GM23248 (cell line): Measurements from ENCODE around the gene CRISPLD2. TPM values are rescaled to one million over a fixed set of nuclear protein-coding genes. Genes with fewer than 3 reads are reported as not detected.

Experiments used
- DNase-seq: peaks from one replicate; pipeline ENCODE4 v3.0.0-alpha.2; 2015
- H2AFZ ChIP-seq: fragments of 200-600 bp; sonication (generic); 2 replicates; pipeline ENCODE4 v1.6.1; 2016; ENCODE audit warnings: antibody characterized with exemption
- H3F3A ChIP-seq: fragments of 200-600 bp; sonication (generic); 2 replicates; pipeline ENCODE4 v1.6.1; 2016; ENCODE audit warnings: mild to moderate bottlenecking, antibody characterized with exemption, mixed run types; ENCODE audit not compliant: insufficient read depth
- H3K27ac ChIP-seq: fragments of 200-600 bp; sonication (generic); 2 replicates; pipeline ENCODE4 v1.5.1; 2016; ENCODE audit warnings: mild to moderate bottlenecking
- H3K27me3 ChIP-seq: fragments of 200-600 bp; sonication (generic); replicated peaks from 2 replicates; pipeline ENCODE4 v1.6.1; 2016; ENCODE audit warnings: mild to moderate bottlenecking; ENCODE audit not compliant: insufficient read depth
- H3K36me3 ChIP-seq: fragments of 200-600 bp; sonication (generic); 2 replicates; pipeline ENCODE4 v1.6.1; 2016; ENCODE audit warnings: low read depth, mild to moderate bottlenecking
- H3K4me1 ChIP-seq: fragments of 200-600 bp; sonication (generic); 2 replicates; pipeline ENCODE4 v1.6.1; 2016; ENCODE audit warnings: mild to moderate bottlenecking; ENCODE audit not compliant: insufficient read depth
- H3K4me2 ChIP-seq: fragments of 200-600 bp; sonication (generic); one replicate; pipeline ENCODE4 v1.6.1; 2016; ENCODE audit warnings: mild to moderate bottlenecking; ENCODE audit not compliant: unreplicated experiment
- H3K4me3 ChIP-seq: fragments of 200-600 bp; sonication (generic); 2 replicates; pipeline ENCODE4 v1.5.1; 2016; ENCODE audit warnings: mild to moderate bottlenecking
- H3K79me2 ChIP-seq: fragments of 200-600 bp; sonication (generic); 2 replicates; pipeline ENCODE4 v1.6.1; 2016; ENCODE audit warnings: mild to moderate bottlenecking; ENCODE audit not compliant: insufficient read depth
- H3K9ac ChIP-seq: fragments of 200-600 bp; sonication (generic); 2 replicates; pipeline ENCODE4 v1.6.1; 2016; ENCODE audit warnings: mild to moderate bottlenecking
- H3K9me2 ChIP-seq: fragments of 200-600 bp; sonication (generic); 2 replicates; pipeline ENCODE4 v1.6.1; 2016; ENCODE audit warnings: mixed run types, mild to moderate bottlenecking, moderate library complexity; ENCODE audit not compliant: insufficient read depth
- H3K9me3 ChIP-seq: fragments of 200-600 bp; sonication (generic); one replicate; pipeline ENCODE4 v1.6.1; 2017; ENCODE audit warnings: low read depth
- H4K20me1 ChIP-seq: fragments of 200-600 bp; sonication (generic); 2 replicates; pipeline ENCODE4 v1.6.0; 2016; ENCODE audit not compliant: insufficient read depth
- EZH2 ChIP-seq: fragments of 200-600 bp; sonication (generic); IDR thresholded peaks from 2 replicates; pipeline ENCODE4 v1.6.1; 2018; ENCODE audit warnings: antibody characterized with exemption, mild to moderate bottlenecking; ENCODE audit not compliant: insufficient read depth, poor library complexity, severe bottlenecking
- EZH2phosphoT487 ChIP-seq: fragments of 200-600 bp; sonication (generic); IDR thresholded peaks from 2 replicates; pipeline ENCODE4 v1.6.1; 2018; ENCODE audit warnings: antibody characterized with exemption, moderate library complexity, mild to moderate bottlenecking, low read depth; ENCODE audit not compliant: insufficient read depth
- WGBS, 2 experiments: methylation state at CpG; one replicate each; pipeline ENCODE4 v1.1.6; 2015 to 2017; ENCODE audit warnings: low lambda C conversion rate in 2 of 2, low coverage in 1 of 2; ENCODE audit errors: missing lambda C conversion rate in 2 of 2; 5-methylcytosine and 5-hydroxymethylcytosine counted together
- in situ Hi-C: fragments of 300-500 bp; cut with MboI; formaldehyde crosslinking; loops from 2 replicates; pipeline ENCODE4 v1.15.0; 2020
- polyA plus RNA-seq: library from polyadenylated mRNA; unstranded; fragments of >200 nt; fragmentation: Nextera tagmentation; extraction: Ambion mirVana; gene quantifications from 2 replicates; pipeline ENCODE4 v1.2.1, GENCODE V29; 2016
- total RNA-seq: library from RNA; depleted of rRNA; stranded (reverse); fragments of >200 nt; shearing (Covaris generic); gene quantifications from 2 replicates; pipeline ENCODE4 v1.2.3, GENCODE V29; 2014

CRISPLD2 gene
- total and polyA plus RNA-seq, 2 experiments from 2014 or later, result 21.5 to 36.3 TPM

DNA sequence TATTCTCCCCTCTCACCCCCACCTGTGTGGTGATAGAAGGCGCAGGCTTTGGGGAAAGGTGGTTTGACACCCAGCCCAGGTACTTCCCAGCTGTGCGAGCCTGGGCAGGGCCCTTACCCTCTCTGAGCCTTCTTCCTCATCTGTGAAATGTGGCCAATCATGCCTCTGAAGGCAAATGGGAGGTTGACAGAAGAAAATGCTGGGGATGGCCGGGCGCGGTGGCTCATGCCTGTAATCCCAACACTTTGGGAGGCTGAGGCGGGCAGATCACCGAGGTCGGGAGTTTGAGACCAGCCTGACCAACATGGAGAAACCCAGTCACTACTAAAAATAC, 43.7 kb downstream of the CRISPLD2 start:
- no peaks in the 10 kb centered on the region for H3K79me2 ChIP-seq
- no peak for DNase-seq
- H3K4me1 ChIP-seq, result no peaks in the 10 kb centered on the region
- H3K9ac ChIP-seq, result no peak overlapping the region
- no peaks in the 10 kb centered on the region for H4K20me1 ChIP-seq
- H3K4me3 ChIP-seq, result no peak overlapping the region
- no peaks in the 10 kb centered on the region for H3K27me3 ChIP-seq
- TF ChIP-seq EZH2 (no peak), EZH2phosphoT487 (no peak)
- H3K36me3 ChIP-seq, result peaks cover 4% of the 10 kb centered on the region; the same call in 1 of the 2 replicates
- no peak overlapping the region for H3K4me2 ChIP-seq
- no peak overlapping the region for H3K27ac ChIP-seq
- in situ Hi-C loops, result no loop called here
- H3F3A ChIP-seq, result no peaks in the 10 kb centered on the region
- H3K9me3 ChIP-seq, result no peaks in the 10 kb centered on the region
- WGBS, 2 experiments, result 93 to 96% methylated on average over 6 to 8 of the region's 8 CpGs
- H2AFZ ChIP-seq, result no peak overlapping the region
- H3K9me2 ChIP-seq, result no peaks in the 10 kb centered on the region

DNA sequence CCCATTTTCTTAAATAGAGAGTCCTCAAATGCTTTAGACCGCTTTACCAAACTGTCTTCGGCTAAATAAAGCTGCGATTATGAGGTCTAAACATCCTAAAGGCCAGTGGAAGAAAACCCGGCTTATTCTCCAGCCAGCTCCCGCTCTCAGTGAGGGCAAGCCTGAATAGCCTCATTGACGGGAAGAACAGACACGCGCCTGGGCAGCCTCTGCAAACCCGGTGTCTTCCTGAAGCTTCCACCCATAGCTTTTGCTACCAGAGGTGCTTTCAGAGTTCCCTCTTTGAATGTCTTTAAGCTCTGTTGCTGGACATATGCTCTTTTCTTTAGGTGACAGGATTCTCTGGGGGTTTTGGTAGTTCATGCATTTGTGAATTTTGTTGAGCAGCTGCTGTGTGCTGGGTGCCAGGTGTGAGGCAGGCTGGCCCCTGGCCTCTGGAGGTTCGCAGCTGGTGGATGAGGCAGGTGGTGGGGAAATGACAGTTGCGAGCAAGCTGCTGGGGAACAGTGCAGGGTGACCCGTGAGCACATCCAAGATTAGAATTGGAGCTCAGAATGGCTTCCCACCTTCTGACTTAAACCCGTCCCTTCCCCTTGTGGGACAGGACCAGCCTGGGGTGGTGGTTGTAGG, 44.7 kb downstream of the CRISPLD2 start:
- no peaks in the 10 kb centered on the region for H3K9me2 ChIP-seq
- H2AFZ ChIP-seq, result no peak overlapping the region
- H4K20me1 ChIP-seq, result no peaks in the 10 kb centered on the region
- in situ Hi-C loops, result no loop called here
- H3K4me2 ChIP-seq, result no peak overlapping the region
- H3K36me3 ChIP-seq, result peaks cover 4% of the 10 kb centered on the region; the same call in 1 of the 2 replicates
- H3K4me1 ChIP-seq, result no peaks in the 10 kb centered on the region
- no peak overlapping the region for H3K4me3 ChIP-seq
- H3K9me3 ChIP-seq, result no peaks in the 10 kb centered on the region
- no peak overlapping the region for H3K9ac ChIP-seq
- H3F3A ChIP-seq, result no peaks in the 10 kb centered on the region
- 92 to 96% methylated on average over 13 of the region's 13 CpGs for WGBS, 2 experiments
- no peak for DNase-seq
- TF ChIP-seq EZH2phosphoT487 (no peak), EZH2 (no peak)
- no peaks in the 10 kb centered on the region for H3K79me2 ChIP-seq
- no peak overlapping the region for H3K27ac ChIP-seq
- no peaks in the 10 kb centered on the region for H3K27me3 ChIP-seq

DNA sequence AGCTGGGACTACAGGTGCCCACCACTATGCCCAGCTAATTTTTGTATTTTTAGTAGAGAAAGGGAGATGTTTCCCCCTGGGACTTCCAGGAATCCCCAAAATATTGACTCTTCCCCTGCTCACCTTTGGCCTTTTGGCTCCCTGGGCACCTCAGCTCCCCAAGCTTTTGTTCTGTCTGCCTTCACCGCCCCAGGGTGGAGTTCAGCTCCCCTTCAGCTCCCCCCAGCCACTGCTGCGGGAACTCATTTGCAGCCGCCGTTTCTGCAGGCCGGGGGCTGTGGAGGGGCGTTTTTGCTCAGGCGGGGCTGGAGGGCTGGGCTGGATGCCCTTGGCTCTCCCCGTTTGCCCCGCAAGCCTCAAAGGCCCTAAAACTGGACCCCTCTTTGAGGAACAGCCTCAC, 47.9 kb downstream of the CRISPLD2 start:
- in situ Hi-C loops, result no loop called here
- Histone ChIP-seq H3F3A (no peaks in the 10 kb centered on the region), H3K4me3 (no peak overlapping the region), H3K79me2 (no peaks in the 10 kb centered on the region), H3K27ac (no peak overlapping the region), H3K9me3 (no peaks in the 10 kb centered on the region), H4K20me1 (no peaks in the 10 kb centered on the region), H2AFZ (no peak overlapping the region), H3K9ac (no peak overlapping the region), H3K4me2 (no peak overlapping the region), H3K36me3 (no peaks in the 10 kb centered on the region; the same call in 1 of the 2 replicates), H3K9me2 (no peaks in the 10 kb centered on the region), H3K4me1 (no peaks in the 10 kb centered on the region), H3K27me3 (no peaks in the 10 kb centered on the region)
- TF ChIP-seq EZH2 (no peak), EZH2phosphoT487 (no peak)
- whole genome bisulfite sequencing, 2 experiments, result 87 to 91% methylated on average over 7 to 9 of the region's 9 CpGs
- no peak for DNase-seq

DNA sequence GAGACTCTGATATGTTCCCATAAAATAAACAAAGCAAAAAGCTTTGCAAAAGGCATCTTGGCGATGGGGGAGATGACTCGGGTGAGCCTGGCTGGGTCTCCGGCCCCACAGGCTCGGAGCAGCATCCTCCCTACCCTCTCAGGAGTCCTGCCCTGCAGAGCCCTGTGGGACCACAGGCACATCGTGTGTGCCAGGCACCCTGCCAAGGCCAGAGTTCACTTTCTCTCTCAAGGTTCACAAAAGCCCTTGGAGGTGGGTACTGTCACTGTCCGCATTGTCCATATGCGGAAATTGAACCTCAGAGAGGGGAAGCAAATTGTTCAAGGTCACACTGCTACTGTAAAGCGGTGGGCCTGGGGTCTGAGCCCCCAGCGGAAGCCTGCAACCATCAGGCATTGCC, 48.5 kb downstream of the CRISPLD2 start:
- WGBS, 2 experiments, result 89 to 92% methylated on average over 9 of the region's 9 CpGs
- no peak overlapping the region for H3K27ac ChIP-seq
- no peak overlapping the region for H3K4me3 ChIP-seq
- no peak overlapping the region for H3K4me2 ChIP-seq
- in situ Hi-C loops, result no loop called here
- no peaks in the 10 kb centered on the region for H3K4me1 ChIP-seq
- no peaks in the 10 kb centered on the region for H3K9me3 ChIP-seq
- H3K27me3 ChIP-seq, result no peaks in the 10 kb centered on the region
- H3K36me3 ChIP-seq, result no peaks in the 10 kb centered on the region; the same call in 1 of the 2 replicates
- DNase-seq, result no peak
- no peaks in the 10 kb centered on the region for H3F3A ChIP-seq
- no peak overlapping the region for H2AFZ ChIP-seq
- no peaks in the 10 kb centered on the region for H3K9me2 ChIP-seq
- no peaks in the 10 kb centered on the region for H3K79me2 ChIP-seq
- TF ChIP-seq EZH2 (no peak), EZH2phosphoT487 (no peak)
- no peaks in the 10 kb centered on the region for H4K20me1 ChIP-seq
- H3K9ac ChIP-seq, result no peak overlapping the region
